Activated CD4-positive, alpha-beta T cell treated with anti-CD3 and anti-CD28 coated beads, Interleukin-10, Interleukin-2, amounts not matched to agents 100 ng/mL and 50 ng/mL, durations not matched to agents 16 hours and 8 hours (primary cell): ENCODE data around the gene WDR74.
"Not testable (repeated sequence)": the region's sequence is repeated elsewhere in the genome, so short reads cannot be mapped to it uniquely, and the experiment has no call there.

Source experiments
- DNase-seq: peaks from one replicate; pipeline ENCODE4 v3.0.0-alpha.2; 2020

The WDR74 gene

DNA sequence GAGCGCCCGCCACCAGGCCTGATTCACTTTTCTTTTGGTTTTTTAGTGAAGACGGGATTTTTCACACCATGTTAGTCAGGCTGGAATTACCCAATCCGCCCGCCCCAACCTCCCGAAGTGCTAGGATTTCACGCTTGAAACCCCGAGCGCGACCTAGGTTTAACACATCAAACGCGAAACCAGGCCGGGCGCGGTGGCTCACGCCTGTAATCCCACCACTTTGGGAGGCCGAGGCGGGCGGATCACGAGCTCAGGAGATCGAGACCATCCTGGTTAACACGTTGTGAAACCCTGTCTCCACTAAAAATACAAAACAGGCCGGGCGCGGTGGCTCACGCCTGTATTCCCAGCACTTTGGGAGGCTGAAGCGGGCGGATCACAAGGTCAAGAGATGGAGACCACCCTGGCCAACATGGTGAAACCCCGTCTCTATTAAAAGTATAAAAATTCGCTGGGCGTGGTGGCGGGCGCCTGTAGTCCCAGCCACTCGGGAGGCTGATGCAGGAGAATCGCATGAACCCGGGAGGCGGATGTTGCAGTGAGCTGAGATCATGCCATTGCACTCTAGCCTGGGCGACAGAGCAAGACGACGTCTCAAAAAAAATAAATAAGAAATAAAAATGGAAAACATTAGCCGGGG, 1.5 kb upstream of the WDR74 start:
- not testable (repeated sequence) for DNase-seq

- no peak for DNase-seq
These were observed 4.1 kb downstream of the WDR74 start for GRCh38 chr11:62835336-62835735.

GRCh38 chr11:62832336-62833234, 6.8 kb downstream of the WDR74 start, which contains the start of gene TEX54:
TEX54 (minus strand) TSS chr11:62832841.
- no peak for DNase-seq

DNA sequence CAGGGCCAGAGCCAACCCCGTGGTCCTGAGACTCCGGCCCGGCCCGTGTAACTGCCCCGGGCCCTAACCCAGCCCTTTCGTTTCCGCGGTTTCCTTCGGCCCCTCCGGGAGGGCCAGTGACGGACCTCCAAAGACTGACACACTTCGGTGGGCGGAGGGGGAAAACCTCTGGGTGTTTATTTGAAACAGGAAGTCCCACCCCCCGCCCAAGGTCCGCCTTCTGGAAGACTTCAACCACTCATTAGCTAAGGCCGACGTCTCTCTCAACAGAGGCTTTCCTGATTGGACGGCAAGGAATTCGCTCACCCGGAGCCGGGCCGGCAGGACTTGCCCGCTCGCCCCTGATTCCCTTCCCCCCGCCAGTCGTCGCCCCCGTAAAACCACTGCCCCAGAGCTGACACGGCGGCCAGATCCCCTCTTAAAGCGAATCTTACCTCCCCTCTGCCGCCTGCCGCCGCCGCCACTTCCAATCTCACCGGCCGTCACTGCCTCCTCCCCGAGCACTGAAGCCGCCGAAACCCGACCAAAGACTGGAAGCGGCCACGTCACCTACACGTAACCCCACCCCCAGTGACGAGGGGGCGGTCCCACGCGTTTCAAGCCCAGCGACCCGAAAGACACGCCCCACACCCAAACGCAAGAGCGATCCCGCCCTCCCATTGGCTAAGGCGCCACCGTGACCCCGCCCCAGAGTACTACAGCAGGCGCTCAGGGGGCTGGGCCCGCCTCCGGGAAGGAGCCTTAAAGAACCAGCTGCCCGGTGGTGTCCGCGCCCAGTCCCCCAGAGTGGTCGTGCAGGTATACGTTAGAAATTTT, 7.7 kb downstream of the WDR74 start, which contains the start of gene STX5:
Gene STX5 (minus strand): TSS at position 532 of the 816 bp plus-strand sequence. CDS start 808 bp downstream, outside the sequence.
- DNase-seq: peak; percentile 99

DNA sequence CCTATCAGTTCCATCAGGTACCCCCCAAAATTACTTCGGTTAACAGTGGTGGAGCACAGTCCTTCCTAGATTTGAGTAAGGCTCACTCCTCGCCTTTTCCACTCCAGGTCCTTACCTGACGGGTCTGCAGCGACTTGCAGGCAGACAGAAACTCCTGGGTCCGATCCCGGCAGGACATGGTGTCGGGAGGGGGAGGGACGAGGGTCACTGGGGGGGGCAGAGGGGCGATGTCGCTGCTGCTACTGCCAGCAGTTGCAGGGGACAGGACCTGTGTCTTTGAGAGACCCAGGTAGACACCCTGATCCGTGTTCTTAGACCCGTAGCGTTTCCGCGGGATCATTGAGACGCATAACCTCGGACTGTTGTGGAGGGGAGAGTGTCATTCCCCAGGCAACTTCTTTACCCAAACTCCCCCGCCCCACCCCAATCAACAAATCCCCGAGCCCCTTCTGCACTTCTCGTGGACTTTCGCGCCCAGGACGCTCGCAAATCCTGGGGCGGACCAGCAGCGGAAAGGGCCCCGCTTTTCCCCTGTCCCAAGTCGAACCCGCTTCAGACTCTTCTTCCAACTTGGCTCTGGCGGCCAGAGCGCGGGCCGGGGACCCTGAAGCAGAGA, 8.4 kb downstream of the WDR74 start:
- no peak for DNase-seq

GRCh38 chr11:62828130-62828529, 11.3 kb downstream of the WDR74 start:
- not testable (repeated sequence) for DNase-seq

GRCh38 chr11:62823677-62824076, 15.7 kb downstream of the WDR74 start:
- no peak for DNase-seq

DNA sequence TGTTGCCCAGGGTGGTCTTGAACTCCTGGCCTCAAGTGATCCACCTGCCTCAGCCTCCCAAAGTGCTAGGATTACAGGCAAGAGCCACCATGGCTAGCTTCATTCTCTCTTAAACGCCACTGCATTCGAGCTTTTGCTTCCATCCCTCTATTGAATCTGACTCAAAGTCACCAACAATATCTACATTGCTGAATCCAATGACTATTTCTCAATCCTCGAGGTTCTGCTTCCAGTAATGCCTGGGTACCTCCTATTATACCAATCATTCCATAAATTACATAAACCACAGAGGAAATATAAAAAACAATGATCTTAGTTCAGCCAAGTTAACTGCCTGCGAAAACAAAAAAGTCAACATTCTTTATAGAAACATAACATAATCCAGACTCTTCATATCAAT, 22.3 kb downstream of the WDR74 start:
- DNase-seq: no peak

DNA sequence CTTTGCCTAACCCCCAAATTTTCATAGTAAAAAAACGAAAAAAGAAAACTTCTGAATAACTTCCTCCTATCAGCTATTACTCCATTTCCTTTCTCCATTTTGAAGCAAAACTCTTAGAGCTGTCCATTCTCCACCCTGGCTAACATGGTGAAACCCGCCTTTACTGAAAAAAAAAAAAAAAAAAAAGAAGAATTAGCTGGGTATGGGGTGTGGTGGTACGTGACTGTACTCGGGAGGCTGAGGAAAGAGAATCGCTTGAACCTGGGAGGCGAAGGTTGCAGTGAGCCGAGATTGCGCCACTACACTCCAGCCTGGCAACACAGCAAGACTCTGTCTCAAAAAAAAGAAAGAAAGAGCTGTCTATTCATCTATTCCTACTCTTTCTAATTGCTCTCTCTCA, 22.8 kb downstream of the WDR74 start:
- DNase-seq: no peak

GRCh38 chr11:62811659-62812058, 27.7 kb downstream of the WDR74 start:
- DNase-seq: no peak

DNA sequence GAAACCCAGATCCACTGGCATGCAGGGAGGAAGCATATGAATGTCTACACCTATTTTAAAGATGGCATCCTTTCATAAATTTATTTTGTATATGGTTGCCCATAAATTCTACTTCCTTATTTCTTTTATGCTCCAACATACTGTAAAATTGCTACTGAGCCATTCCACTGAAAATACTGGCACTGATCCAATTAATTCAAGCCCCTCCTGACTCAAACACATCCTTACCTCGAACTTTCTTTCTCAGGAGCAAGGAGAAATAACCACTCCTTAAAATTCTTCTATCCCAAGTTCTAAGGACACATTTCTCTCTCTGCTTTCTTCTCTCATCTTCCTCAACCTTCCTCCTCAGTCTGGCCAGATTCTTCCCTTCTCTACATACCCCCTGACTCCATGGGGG, 28.6 kb downstream of the WDR74 start:
- no peak for DNase-seq

- no peak for DNase-seq
These were observed 32.7 kb downstream of the WDR74 start for GRCh38 chr11:62806611-62807121.

DNA sequence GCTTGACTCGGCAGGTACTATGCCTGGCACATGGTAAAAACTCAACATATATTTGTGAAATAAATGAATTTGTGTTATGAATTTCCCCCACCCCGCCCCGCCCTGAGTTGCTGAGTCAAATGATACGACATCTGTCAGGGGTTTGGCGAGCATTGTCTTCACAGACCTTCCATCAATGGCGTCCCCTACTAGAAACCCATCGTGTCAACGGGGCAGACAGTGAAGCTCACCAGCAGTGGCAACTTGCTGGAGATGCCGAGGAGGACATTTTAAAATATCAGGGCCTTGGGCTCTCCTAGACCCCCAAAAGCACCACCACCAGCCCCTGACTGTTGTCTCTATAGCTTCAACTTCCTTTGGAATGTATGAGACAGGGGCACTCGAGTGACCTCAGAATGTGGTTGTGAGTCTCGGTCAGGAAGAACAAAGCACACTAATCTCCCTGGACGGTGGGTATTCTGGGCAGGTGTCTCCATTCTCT, 33.4 kb downstream of the WDR74 start:
- peak; percentile 46 for DNase-seq

DNA sequence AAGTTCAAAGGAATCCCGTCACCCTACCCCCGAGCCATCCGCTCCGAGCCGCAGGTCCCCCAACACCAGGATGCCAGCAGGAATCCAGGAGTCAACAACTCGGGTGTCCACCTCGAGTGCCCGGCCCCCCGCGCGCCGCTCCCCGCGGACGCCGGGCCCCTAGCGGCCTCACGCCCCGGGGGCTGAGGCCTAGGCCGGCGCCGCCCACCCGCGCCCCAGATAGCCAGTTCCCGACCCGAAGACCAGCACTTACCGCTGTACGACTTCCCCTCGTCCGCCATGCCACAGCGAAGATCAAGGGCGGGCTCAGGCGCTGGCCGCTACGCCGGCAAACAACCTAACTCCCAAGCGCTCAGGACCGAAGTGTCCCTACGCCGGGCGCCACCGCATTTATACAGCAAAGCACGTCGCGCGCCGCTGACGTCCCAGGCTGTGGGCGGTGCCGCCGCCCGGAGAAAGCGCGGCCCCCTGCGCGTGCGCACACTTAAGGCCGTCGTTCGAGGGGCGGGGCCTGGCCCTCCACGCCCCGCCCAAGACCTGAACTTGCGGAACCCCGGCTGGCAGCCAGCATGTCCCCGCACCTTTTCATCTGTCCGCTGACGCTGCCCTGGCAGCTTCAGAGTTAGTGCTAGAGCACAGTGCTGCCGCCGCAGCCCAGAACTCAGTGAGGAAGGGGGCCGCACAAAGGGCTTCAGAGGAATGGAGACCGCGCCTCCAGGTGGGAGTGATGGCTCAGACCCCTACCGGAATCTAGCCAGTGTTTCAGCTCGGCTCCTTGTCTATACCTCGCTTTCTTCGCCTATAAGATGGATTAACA, 34.1 kb downstream of the WDR74 start, which contains the start of gene NXF1:
Gene NXF1 (minus strand): TSS at position 365 of the 817 bp plus-strand sequence. CDS start 84 bp downstream, at position 281.
- DNase-seq: peak; percentile 97

DNA sequence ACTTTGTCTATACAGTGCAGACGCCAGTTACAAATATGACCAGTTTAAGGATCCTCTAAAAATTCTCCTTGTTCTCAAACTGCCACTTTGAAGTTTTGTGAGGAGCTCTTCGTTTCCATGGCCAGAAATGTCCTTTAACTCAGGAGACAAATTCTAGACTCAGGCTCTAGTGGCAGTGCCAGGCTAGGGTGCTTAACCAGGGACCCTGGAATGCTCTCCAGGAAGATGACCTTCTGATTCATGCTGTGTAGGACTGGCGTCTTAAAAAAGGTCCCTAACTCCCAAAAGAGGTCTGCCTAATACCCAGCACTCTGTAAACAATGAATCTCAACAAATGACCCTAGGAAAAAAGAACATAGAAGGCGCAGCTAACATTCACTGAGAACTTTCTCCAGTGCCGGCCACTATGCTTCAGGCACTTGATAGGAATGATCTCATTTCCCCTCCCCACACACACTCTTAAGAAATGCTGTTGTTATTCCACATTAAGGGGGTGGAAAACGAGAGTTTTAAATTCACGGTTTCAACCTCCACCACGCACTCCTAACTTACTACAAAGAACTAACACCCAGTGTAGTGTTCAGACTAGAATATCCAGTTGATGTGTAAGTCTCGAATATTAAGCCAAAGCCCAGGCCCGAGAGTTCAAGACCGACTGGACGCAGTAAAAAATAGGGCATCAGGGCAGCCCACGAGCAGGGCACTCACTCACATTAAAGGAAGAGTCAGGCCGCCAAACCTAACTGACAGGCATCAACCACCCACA, 34.9 kb downstream of the WDR74 start:
- peak; percentile 18 for DNase-seq

GRCh38 chr11:62801071-62801470, 38.3 kb downstream of the WDR74 start:
- DNase-seq: no peak

DNA sequence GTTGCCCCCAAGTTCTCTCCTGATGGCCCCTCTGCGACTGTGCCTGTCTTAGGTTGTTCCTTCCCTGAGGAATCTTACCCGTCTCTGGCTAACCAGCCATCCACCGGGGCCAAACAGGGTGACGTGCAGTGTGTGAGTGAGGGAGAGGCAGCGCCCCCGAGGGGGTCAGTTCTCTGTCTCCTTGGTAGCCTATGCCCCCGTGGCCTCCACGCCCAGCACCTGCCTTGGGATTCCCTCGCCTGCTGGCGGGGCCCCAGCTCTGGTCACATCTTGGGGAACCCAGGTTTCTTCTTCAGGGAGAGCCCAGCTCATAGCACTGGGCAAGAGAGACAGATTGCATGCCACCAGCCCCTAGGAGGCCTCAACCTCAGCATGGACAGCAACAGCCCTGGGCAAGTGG, 39.9 kb downstream of the WDR74 start:
- DNase-seq: no peak

DNA sequence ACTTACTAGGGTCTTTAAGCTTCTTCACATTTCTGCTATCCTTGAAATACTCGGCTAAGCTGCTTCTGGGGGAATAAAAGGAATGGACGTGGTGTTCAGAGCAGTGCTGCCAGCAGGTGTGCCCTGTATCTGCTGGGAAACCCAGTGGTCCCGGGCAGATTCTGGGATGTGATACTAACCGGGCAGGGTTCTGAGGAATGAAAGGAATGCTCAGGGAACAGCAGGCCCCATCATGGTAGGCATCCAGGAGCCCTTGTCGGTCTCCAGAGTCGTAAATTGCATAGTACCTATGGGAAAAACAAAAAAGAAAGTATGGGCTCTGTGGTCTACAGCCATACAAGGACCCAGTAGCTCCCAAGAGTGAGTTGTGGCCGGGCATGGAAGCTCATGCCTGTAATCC, 43.1 kb downstream of the WDR74 start:
- no peak for DNase-seq

GRCh38 chr11:62794201-62794775, 45.1 kb downstream of the WDR74 start:
- no peak for DNase-seq

- DNase-seq: no peak
These were observed 47.2 kb downstream of the WDR74 start for GRCh38 chr11:62792202-62792575.
